DND-41 (cell line): ENCODE measurements around the gene GBE1.

Experiments used
- ATAC-seq: fragments of 200-7000 bp; cut with Tn5 transposase; 3 replicates; pipeline ENCODE4 v1.9.1; 2021; ENCODE audit warnings: low read depth; ENCODE audit not compliant: insufficient read depth
- DNase-seq: peaks from one replicate; pipeline ENCODE4 v3.0.0-alpha.2; 2020
- H2AFZ ChIP-seq: 2 replicates; pipeline ENCODE4 v1.6.0; 2012; ENCODE audit warnings: low read depth, low read length
- H3K27ac ChIP-seq: 2 replicates; pipeline ENCODE4 v1.5.1; 2012; ENCODE audit warnings: low read length, inconsistent platforms
- H3K27me3 ChIP-seq: fragments of 200-600 bp; sonication (generic); 2 replicates; pipeline ENCODE4 v1.6.0; 2012; ENCODE audit warnings: low read length, mild to moderate bottlenecking, inconsistent platforms; ENCODE audit not compliant: insufficient read depth, poor library complexity
- H3K36me3 ChIP-seq: 2 replicates; pipeline ENCODE4 v1.5.1; 2012; ENCODE audit warnings: low read length, inconsistent platforms; ENCODE audit not compliant: insufficient read depth
- H3K4me1 ChIP-seq: 2 replicates; pipeline ENCODE4 v1.5.1; 2012; ENCODE audit warnings: mild to moderate bottlenecking, low read length; ENCODE audit not compliant: insufficient read depth
- H3K4me2 ChIP-seq: 2 replicates; pipeline ENCODE4 v1.6.0; 2012; ENCODE audit warnings: mild to moderate bottlenecking, moderate library complexity, low read length, inconsistent platforms; ENCODE audit not compliant: insufficient read depth
- H3K4me3 ChIP-seq, 2 experiments: fragments of 200-600 bp in 1 of 2; shearing (Covaris generic) in 1 of 2; 2 replicates each; pipeline ENCODE4 v1.5.1; 2012 to 2016; ENCODE audit warnings: inconsistent platforms in 2 of 2, low read length in 2 of 2, mild to moderate bottlenecking in 2 of 2, low read depth in 1 of 2, moderate library complexity in 1 of 2
- H3K79me2 ChIP-seq: 2 replicates; pipeline ENCODE4 v1.6.0; 2012; ENCODE audit warnings: low read length, inconsistent platforms; ENCODE audit not compliant: insufficient read depth
- H3K9ac ChIP-seq: 2 replicates; pipeline ENCODE4 v1.6.0; 2012; ENCODE audit warnings: low read depth, mild to moderate bottlenecking, inconsistent platforms, low read length, moderate library complexity
- H3K9me3 ChIP-seq: 2 replicates; pipeline ENCODE4 v1.5.1; 2012; ENCODE audit warnings: low read length, moderate library complexity, mild to moderate bottlenecking, inconsistent platforms; ENCODE audit not compliant: insufficient read depth, severe bottlenecking
- H4K20me1 ChIP-seq: 2 replicates; pipeline ENCODE4 v1.6.0; 2012; ENCODE audit warnings: low read length; ENCODE audit not compliant: insufficient read depth
- CTCF ChIP-seq: IDR thresholded peaks from 2 replicates; pipeline ENCODE4 v1.5.1; 2012; ENCODE audit warnings: borderline replicate concordance, low read length, moderate library complexity, mild to moderate bottlenecking; ENCODE audit not compliant: poor library complexity, severe bottlenecking; ENCODE audit errors: extremely low read depth
- EZH2 ChIP-seq: IDR thresholded peaks from 3 replicates; pipeline ENCODE4 v1.6.1; 2012; ENCODE audit warnings: borderline replicate concordance, low read depth, mild to moderate bottlenecking, moderate library complexity, low read length, inconsistent platforms; ENCODE audit not compliant: severe bottlenecking

Gene GBE1

GRCh38 chr3:81620849-81621248 is 140.6 kb downstream of the GBE1 start:
- Histone ChIP-seq H3K36me3 (peaks cover 58% of the 10 kb centered on the region), H3K4me2 (no peak overlapping the region), H2AFZ (no peak overlapping the region), H3K27ac (no peak overlapping the region), H3K27me3 (no peaks in the 10 kb centered on the region), H3K79me2 (no peaks in the 10 kb centered on the region), H3K9ac (no peak overlapping the region), H3K4me3 (no peak overlapping the region), H3K4me1 (no peaks in the 10 kb centered on the region), H3K9me3 (no peaks in the 10 kb centered on the region), H4K20me1 (no peaks in the 10 kb centered on the region)
- ATAC-seq (no peak), DNase-seq (no peak)
- TF ChIP-seq CTCF (no peak), EZH2 (no peak)

DNA sequence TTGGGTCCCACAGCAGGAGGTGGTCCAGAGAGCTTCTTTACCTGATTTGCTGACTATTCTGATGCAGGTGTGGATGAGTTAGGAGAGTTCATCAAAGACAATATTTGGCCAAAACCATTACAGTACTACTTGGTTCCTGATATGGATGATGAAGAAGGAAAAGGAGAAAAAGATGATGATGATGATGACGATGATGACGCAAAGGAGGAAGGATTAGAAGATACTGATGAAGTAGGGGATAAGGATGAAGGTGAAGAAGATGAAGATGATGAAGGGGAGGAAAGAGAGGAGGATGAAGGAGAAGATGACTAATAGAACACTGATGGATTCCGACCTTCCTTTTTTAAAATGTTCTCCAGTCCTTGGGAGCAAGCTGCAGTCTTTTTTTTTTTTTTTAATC is 148.7 kb downstream of the GBE1 start:
- no peak for DNase-seq
- H3K36me3 ChIP-seq: peaks cover 57% of the 10 kb centered on the region

DNA sequence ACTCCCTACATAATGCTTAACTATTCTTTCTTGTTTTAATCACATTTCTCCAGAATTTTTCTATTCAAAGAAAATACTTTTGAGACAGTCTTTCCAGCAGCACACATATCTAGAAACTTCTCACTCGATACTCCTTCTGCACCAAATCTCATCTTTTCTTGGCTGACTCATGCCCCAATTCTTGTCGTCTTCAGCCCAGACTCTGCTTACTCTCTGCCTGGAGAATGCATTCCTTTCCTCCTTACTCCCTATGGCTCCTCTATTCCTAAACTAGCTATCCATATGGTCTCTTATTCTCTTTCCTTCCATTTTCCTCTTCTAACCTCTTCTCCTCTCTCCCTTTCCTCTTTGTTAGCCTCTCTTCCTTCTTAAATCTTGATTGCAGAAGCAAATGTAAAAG is 158.7 kb downstream of the GBE1 start:
- Histone ChIP-seq H3K79me2 (no peaks in the 10 kb centered on the region), H3K27ac (no peak overlapping the region), H4K20me1 (no peaks in the 10 kb centered on the region), H3K27me3 (no peaks in the 10 kb centered on the region), H3K36me3 (peaks cover 33% of the 10 kb centered on the region), H2AFZ (no peak overlapping the region), H3K4me2 (no peak overlapping the region), H3K9ac (no peak overlapping the region), H3K9me3 (no peaks in the 10 kb centered on the region), H3K4me3 (no peak overlapping the region), H3K4me1 (no peaks in the 10 kb centered on the region)
- TF ChIP-seq EZH2 (no peak), CTCF (no peak)
- no peak for DNase-seq
- ATAC-seq: no peak

More for the DNA sequence above, 148.7 kb downstream of the GBE1 start:
- Histone ChIP-seq H3K79me2 (no peaks in the 10 kb centered on the region), H3K9ac (no peak overlapping the region), H2AFZ (no peak overlapping the region), H3K27ac (no peak overlapping the region), H3K27me3 (no peaks in the 10 kb centered on the region), H3K4me3 (no peak overlapping the region), H3K4me2 (no peak overlapping the region), H3K4me1 (no peaks in the 10 kb centered on the region), H4K20me1 (no peaks in the 10 kb centered on the region), H3K9me3 (no peaks in the 10 kb centered on the region)
- no peak for ATAC-seq
- no peak for TF ChIP-seq CTCF
- TF ChIP-seq EZH2: no peak

DNA sequence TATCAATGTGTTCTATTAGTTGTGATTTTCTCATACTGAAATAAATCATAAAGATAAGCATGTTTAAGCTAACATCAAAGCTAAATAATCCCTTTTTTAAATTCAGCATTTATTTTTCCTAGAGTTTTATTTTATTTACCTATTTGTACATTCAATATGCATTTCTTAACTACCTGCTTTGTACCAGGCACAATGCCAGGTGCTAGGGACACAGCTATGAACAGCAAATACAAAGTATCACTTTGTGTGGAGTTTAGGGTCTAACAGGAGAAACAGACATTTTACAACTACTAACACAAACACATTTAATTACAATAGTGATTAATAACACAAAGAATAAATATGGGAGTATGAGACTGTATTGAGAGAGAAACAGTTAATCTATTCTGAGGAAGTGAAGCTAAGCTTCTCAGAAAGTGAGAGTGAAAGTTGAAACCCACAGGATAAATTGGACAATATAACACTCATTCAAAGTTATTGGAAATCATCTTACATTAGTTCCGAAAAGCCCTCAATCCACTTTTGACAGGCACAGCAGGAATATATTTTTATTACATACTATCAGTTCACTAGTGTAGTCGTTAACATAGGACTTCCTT is 159.6 kb downstream of the GBE1 start:
- Histone ChIP-seq H3K4me1 (no peaks in the 10 kb centered on the region), H4K20me1 (no peaks in the 10 kb centered on the region), H3K27ac (no peak overlapping the region), H2AFZ (no peak overlapping the region), H3K4me2 (no peak overlapping the region), H3K9ac (no peak overlapping the region), H3K27me3 (no peaks in the 10 kb centered on the region), H3K4me3 (no peak overlapping the region), H3K36me3 (peaks cover 36% of the 10 kb centered on the region), H3K79me2 (no peaks in the 10 kb centered on the region), H3K9me3 (no peaks in the 10 kb centered on the region)
- no peak for TF ChIP-seq CTCF
- TF ChIP-seq EZH2: no peak
- ATAC-seq (no peak), DNase-seq (no peak)
